HepG2 (cell line): ENCODE data around the gene NOSTRIN. TPM values are rescaled to one million over a fixed set of nuclear protein-coding genes. Genes with fewer than 3 reads are reported as not detected.

Experiments used
- ATAC-seq: fragments of 200-7000 bp; cut with Tn5 transposase; 3 replicates; pipeline ENCODE4 v1.9.1; 2020; ENCODE audit warnings: mild to moderate bottlenecking, moderate library complexity
- BruUV-seq: library from RNA; stranded (reverse); fragments of 400-500 nt; replicated peaks from 2 replicates; lab custom pipeline; 2021; lab: Mats Ljungman, UMichigan
- CTCF ChIA-PET: fragments of 300-600 bp; formaldehyde crosslinking; extraction: SDS; loops from one replicate; lab custom pipeline; 2021; ENCODE audit warnings: low total read pairs, inconsistent platforms, low intra/inter-chr PET ratio; lab: Yijun Ruan, JAX
- POLR2A ChIA-PET: fragments of 350-600 bp; sonication (Branson Sonifier 250); formaldehyde crosslinking; loops from one replicate; lab custom pipeline; 2020; ENCODE audit warnings: antibody characterized with exemption, inconsistent platforms; lab: Yijun Ruan, JAX
- DNase-seq: peaks from one replicate; pipeline ENCODE4 v3.0.0-alpha.2; 2015; ENCODE audit warnings: low spot score
- FAIRE-seq: peaks from 3 replicates; lab custom pipeline; 2011; peaks lifted over from hg19 to GRCh38; lab: Jason Lieb, UNC
- H2AFZ ChIP-seq: one replicate; pipeline ENCODE4 v1.6.1; 2011; ENCODE audit warnings: low read length, inconsistent platforms
- H3K27ac ChIP-seq: fragments of 300-600 bp; 3 replicates; pipeline ENCODE4 v1.8.0; 2011; ENCODE audit warnings: mixed run types, mild to moderate bottlenecking, mixed read lengths, low read length, inconsistent platforms; ENCODE audit not compliant: insufficient read depth; ENCODE audit errors: extremely low read length
- H3K27me3 ChIP-seq, 2 experiments: fragments of 200-600 bp in 1 of 2; 2 replicates in 1 of 2; 3 replicates in 1 of 2; pipeline versions ENCODE4 v1.6.0 to v1.8.0; 2011; ENCODE audit warnings: low read length in 2 of 2, mild to moderate bottlenecking in 2 of 2, moderate library complexity in 2 of 2, inconsistent platforms in 1 of 2; ENCODE audit not compliant: insufficient read depth in 2 of 2, control insufficient read depth in 1 of 2
- H3K36me3 ChIP-seq, 2 experiments: fragments of 200-600 bp in 1 of 2; replicated peaks in 1 of 2; 2 replicates in 1 of 2; 3 replicates in 1 of 2; pipeline versions ENCODE4 v1.5.1 to v1.8.0; 2011; ENCODE audit warnings: low read length in 2 of 2, inconsistent platforms in 1 of 2; ENCODE audit not compliant: insufficient read depth in 2 of 2, control insufficient read depth in 1 of 2
- H3K4me1 ChIP-seq: 2 replicates; pipeline ENCODE4 v1.5.1; 2012; ENCODE audit warnings: low read length, inconsistent platforms; ENCODE audit not compliant: insufficient read depth
- H3K4me2 ChIP-seq: 2 replicates; pipeline ENCODE4 v1.6.0; 2011; ENCODE audit warnings: low read depth, low read length, inconsistent platforms
- H3K4me3 ChIP-seq, 3 experiments: fragments of 200-600 bp in 1 of 3; sonication (generic), shearing (Covaris generic) in 1 of 3; replicated peaks in 1 of 3; 2 replicates each; pipeline ENCODE4 v1.5.1; 2011 to 2016; ENCODE audit warnings: low read length in 3 of 3, inconsistent platforms in 2 of 3, low read depth in 2 of 3, mild to moderate bottlenecking in 2 of 3, control low read depth in 1 of 3, mixed read lengths in 1 of 3; ENCODE audit not compliant: insufficient read depth in 1 of 3
- H3K79me2 ChIP-seq: one replicate; pipeline ENCODE4 v1.6.1; 2011; ENCODE audit warnings: low read length, inconsistent platforms; ENCODE audit not compliant: insufficient read depth
- H3K9ac ChIP-seq: 2 replicates; pipeline ENCODE4 v1.6.0; 2011; ENCODE audit warnings: mild to moderate bottlenecking, low read depth, low read length, inconsistent platforms; ENCODE audit not compliant: insufficient read depth
- H3K9me3 ChIP-seq: 2 replicates; pipeline ENCODE4 v1.5.1; 2012; ENCODE audit warnings: mild to moderate bottlenecking, low read length
- H4K20me1 ChIP-seq: 2 replicates; pipeline ENCODE4 v1.6.0; 2011; ENCODE audit warnings: inconsistent platforms, mild to moderate bottlenecking, low read length, moderate library complexity; ENCODE audit not compliant: insufficient read depth
- CREB1 ChIP-seq, 2 experiments: fragments of 450-650 bp in 1 of 2; IDR thresholded peaks; 2 replicates each; pipeline ENCODE4 v1.6.1; 2016 to 2017; ENCODE audit warnings: control low read depth in 1 of 2, mild to moderate bottlenecking in 1 of 2, missing compliant biosample characterization in 1 of 2, missing genetic modification characterization in 1 of 2
- KLF11 ChIP-seq: IDR thresholded peaks from 2 replicates; pipeline ENCODE4 v1.6.1; 2016; ENCODE audit warnings: missing compliant biosample characterization
- SATB2 ChIP-seq: sonication (generic); formaldehyde crosslinking; IDR thresholded peaks from 2 replicates; pipeline ENCODE4 v1.5.0; 2020; ENCODE audit warnings: missing genetic modification reagents
- SMYD3 ChIP-seq: sonication (generic); formaldehyde crosslinking; IDR thresholded peaks from 2 replicates; pipeline ENCODE4 v1.8.1; 2023; ENCODE audit warnings: mild to moderate bottlenecking, missing genetic modification reagents
- SP5 ChIP-seq: IDR thresholded peaks from 2 replicates; pipeline ENCODE4 v1.6.1; 2016; ENCODE audit warnings: low read depth, borderline replicate concordance
- TAF1 ChIP-seq: sonication (generic); formaldehyde crosslinking; IDR thresholded peaks from 2 replicates; pipeline ENCODE4 v1.4.0; 2020; ENCODE audit warnings: missing genetic modification reagents
- ZFYVE20 ChIP-seq: sonication (generic); formaldehyde crosslinking; IDR thresholded peaks from 2 replicates; pipeline ENCODE4 v1.8.0; 2023; ENCODE audit warnings: low read depth, mild to moderate bottlenecking, moderate library complexity, missing genetic modification reagents, borderline replicate concordance
- ZNF333 ChIP-seq: sonication (generic); formaldehyde crosslinking; IDR thresholded peaks from 2 replicates; pipeline ENCODE4 v1.4.0; 2020; ENCODE audit warnings: mild to moderate bottlenecking, missing genetic modification reagents, borderline replicate concordance
- ZNF512B ChIP-seq: sonication (generic); formaldehyde crosslinking; IDR thresholded peaks from 2 replicates; pipeline ENCODE4 v1.5.1; 2020; ENCODE audit warnings: missing genetic modification reagents, mild to moderate bottlenecking, borderline replicate concordance
- ZNF883 ChIP-seq: sonication (generic); formaldehyde crosslinking; IDR thresholded peaks from 2 replicates; pipeline ENCODE4 v1.5.1; 2020; ENCODE audit warnings: mild to moderate bottlenecking, missing genetic modification reagents; ENCODE audit errors: not compliant biosample characterization
- WGBS: methylation state at CpG from one replicate; pipeline ENCODE4 v1.1.6; 2017; ENCODE audit warnings: low lambda C conversion rate; 5-methylcytosine and 5-hydroxymethylcytosine counted together
- in situ Hi-C: cut with HindIII; loops from 2 replicates; pipeline ENCODE4 v1.10.0; 2017; ENCODE audit warnings: low pct_unique_long_range_greater_than_20kb; ENCODE audit not compliant: extremely low pct_ligation_motif_present
- intact Hi-C: fragments of 100-400 bp; cut with micrococcal nuclease; formaldehyde crosslinking; loops from one replicate; pipeline ENCODE4 v1.10.0; 2022; ENCODE audit not compliant: unreplicated experiment
- polyA plus RNA-seq, 8 experiments: library from polyadenylated mRNA; depleted of rRNA in 3 of 8; stranded (reverse) in 7 of 8; unstranded in 1 of 8; fragments of >200 nt; fragmentation: Illumina TruSeq in 4 of 8; extraction: Trizol in 4 of 8; gene quantifications; 2 replicates each; pipeline versions ENCODE4 v1.2.1 to v1.2.3, GENCODE V29; 2011 to 2016; ENCODE audit warnings: low read depth in 4 of 8, missing spikeins in 1 of 8, mixed read lengths in 1 of 8; ENCODE audit not compliant: insufficient read depth in 1 of 8
- total RNA-seq, 5 experiments: library from RNA; depleted of rRNA; stranded (reverse); fragments of >200 nt; fragmentation: Illumina TruSeq; extraction: Trizol; gene quantifications; 2 replicates each; pipeline ENCODE4 v1.2.3, GENCODE V29; 2016; ENCODE audit warnings: low read depth in 1 of 5

NOSTRIN gene
- total and polyA plus RNA-seq, 2 of the 13 experiments (the other 11 are each of a cell fraction or from before 2014, with no cell fraction given), result 0.22 TPM

GRCh38 chr2:168802859-168803725 is 655 bp downstream of the NOSTRIN start:
- Histone ChIP-seq H3K9me3 (no peaks in the 10 kb centered on the region), H3K4me2 (peak overlapping the region; percentile 40), H3K4me1 (peaks cover 17% of the 10 kb centered on the region), H4K20me1 (no peaks in the 10 kb centered on the region), H2AFZ (no peak overlapping the region), H3K9ac (no peak overlapping the region), H3K36me3 (no peaks in the 10 kb centered on the region), H3K27ac (no peak overlapping the region), H3K27me3 (no peaks in the 10 kb centered on the region), H3K4me3 (no peak overlapping the region), H3K79me2 (no peaks in the 10 kb centered on the region)
- BruUV-seq, result no TSS peak
- ChIA-PET POLR2A (no interaction called here), CTCF (no interaction called here)
- peak; percentile 50; the same call in 1 of the 2 replicates for TF ChIP-seq CREB1 (IDR thresholded peaks at IDR 0.05)
- TF ChIP-seq CREB1 (CRISPR knock-in tag; IDR thresholded peaks at IDR 0.05), result no peak
- no peak for TF ChIP-seq SMYD3
- DNase-seq (no peak), FAIRE-seq (no peak), ATAC-seq (no peak)
- WGBS, result 69% methylated on average over 5 of the region's 5 CpGs
- intact Hi-C loops, result no loop called here
- in situ Hi-C loops, result no loop called here

GRCh38 chr2:168804214-168804613 is 1.8 kb downstream of the NOSTRIN start:
- TF ChIP-seq KLF11 (no peak), TAF1 (CRISPR knock-in tag) (no peak), SP5 (CRISPR knock-in tag) (no peak), SATB2 (CRISPR knock-in tag) (no peak), ZFYVE20 (CRISPR knock-in tag) (no peak), ZNF512B (CRISPR knock-in tag) (no peak), ZNF883 (CRISPR knock-in tag) (no peak), ZNF333 (CRISPR knock-in tag) (no peak)
- TF ChIP-seq, all 625 proteins: peak for 0
- Histone ChIP-seq H3K4me3 (no peak overlapping the region), H3K79me2 (no peaks in the 10 kb centered on the region), H3K27ac (no peak overlapping the region), H3K9me3 (no peaks in the 10 kb centered on the region), H3K27me3 (no peaks in the 10 kb centered on the region), H3K4me2 (no peak overlapping the region), H4K20me1 (no peaks in the 10 kb centered on the region), H3K4me1 (peaks cover 17% of the 10 kb centered on the region), H3K9ac (no peak overlapping the region), H3K36me3 (no peaks in the 10 kb centered on the region), H2AFZ (no peak overlapping the region)
- intact Hi-C loops (no loop called here), in situ Hi-C loops (no loop called here)
- ATAC-seq (no peak), DNase-seq (no peak), FAIRE-seq (no peak)
- no TSS peak for BruUV-seq
- POLR2A ChIA-PET, result no interaction called here
- CTCF ChIA-PET, result no interaction called here
- WGBS, result 48% methylated on average over 3 of the region's 3 CpGs
